Activated CD4-positive, alpha-beta T cell treated with anti-CD3 and anti-CD28 coated beads, Interleukin-10, Interleukin-2, amounts not matched to agents 100 ng/mL and 50 ng/mL, durations not matched to agents 16 hours and 8 hours (primary cell): ENCODE measurements around the gene SRA1.

Experiments
- DNase-seq: peaks from one replicate; pipeline ENCODE4 v3.0.0-alpha.2; 2020

SRA1 gene

DNA sequence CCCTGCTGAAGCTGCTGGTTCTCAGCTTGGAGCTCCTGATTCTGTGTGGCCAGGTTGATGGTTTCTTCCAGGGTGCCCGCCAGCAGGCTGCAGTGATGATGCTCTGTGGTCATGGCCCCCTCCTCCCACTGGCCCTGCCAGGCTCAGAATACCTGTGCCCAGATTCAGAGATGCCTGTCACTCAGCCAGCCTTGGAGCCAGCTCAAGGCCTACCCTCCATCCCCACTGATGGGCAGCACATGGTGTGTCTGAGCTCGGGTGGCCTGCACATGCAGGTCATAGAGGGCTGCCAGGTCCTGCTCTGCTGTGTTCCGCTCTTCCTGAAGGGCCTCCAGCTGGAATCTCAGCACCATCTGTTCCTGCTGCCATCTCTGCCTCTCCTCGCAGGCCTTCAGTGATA lies 12.8 kb upstream of the SRA1 start:
- DNase-seq = no peak

DNA sequence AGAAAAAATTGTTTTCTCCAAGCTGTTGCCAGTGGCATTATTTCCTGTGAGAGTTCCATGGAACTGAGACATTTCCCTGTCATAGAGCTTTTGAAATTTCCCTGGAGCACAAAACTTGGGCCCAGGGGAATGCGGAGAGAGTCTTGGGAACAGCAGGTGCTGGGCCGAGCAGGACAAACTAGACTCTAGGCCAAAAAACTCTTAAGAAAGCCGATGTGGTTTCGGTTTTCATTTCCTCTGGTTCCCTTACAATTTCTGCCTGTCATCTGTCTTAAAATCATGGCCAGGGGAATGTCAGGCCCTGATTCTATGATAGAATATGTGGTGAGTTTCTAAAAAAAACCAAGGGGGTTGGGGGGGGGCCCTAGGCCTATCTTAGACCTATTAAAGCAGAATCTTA lies 11.9 kb upstream of the SRA1 start:
- no peak for DNase-seq

DNA sequence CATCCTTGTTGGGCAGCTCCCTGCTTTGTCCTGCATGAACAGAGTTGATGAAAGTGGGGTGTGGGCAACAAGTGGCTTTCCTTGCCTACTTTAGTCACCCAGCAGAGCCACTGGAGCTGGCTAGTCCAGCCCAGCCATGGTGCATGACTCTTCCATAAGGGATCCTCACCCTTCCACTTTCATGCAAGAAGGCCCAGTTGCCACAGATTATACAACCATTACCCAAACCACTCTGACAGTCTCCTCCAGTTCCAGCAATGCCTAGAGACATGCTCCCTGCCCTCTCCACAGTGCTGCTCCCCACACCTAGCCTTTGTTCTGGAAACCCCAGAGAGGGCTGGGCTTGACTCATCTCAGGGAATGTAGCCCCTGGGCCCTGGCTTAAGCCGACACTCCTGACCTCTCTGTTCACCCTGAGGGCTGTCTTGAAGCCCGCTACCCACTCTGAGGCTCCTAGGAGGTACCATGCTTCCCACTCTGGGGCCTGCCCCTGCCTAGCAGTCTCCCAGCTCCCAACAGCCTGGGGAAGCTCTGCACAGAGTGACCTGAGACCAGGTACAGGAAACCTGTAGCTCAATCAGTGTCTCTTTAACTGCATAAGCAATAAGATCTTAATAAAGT lies 11.3 kb upstream of the SRA1 start:
- no peak for DNase-seq

DNA sequence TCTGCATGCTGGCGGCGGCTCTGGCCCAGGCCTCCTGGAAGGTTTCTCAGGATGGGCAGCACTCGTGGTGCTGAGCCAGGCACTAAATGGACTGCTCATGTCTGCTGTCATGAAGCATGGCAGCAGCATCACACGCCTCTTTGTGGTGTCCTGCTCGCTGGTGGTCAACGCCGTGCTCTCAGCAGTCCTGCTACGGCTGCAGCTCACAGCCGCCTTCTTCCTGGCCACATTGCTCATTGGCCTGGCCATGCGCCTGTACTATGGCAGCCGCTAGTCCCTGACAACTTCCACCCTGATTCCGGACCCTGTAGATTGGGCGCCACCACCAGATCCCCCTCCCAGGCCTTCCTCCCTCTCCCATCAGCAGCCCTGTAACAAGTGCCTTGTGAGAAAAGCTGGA lies 10.6 kb upstream of the SRA1 start:
- no peak for DNase-seq

GRCh38 chr5:140567136-140567818 lies 10.0 kb upstream of the SRA1 start:
- DNase-seq = no peak

- DNase-seq = no peak
These were observed 9.4 kb upstream of the SRA1 start for GRCh38 chr5:140566665-140567064.

- no peak for DNase-seq
These were observed 8.5 kb upstream of the SRA1 start for GRCh38 chr5:140565780-140566095.

DNA sequence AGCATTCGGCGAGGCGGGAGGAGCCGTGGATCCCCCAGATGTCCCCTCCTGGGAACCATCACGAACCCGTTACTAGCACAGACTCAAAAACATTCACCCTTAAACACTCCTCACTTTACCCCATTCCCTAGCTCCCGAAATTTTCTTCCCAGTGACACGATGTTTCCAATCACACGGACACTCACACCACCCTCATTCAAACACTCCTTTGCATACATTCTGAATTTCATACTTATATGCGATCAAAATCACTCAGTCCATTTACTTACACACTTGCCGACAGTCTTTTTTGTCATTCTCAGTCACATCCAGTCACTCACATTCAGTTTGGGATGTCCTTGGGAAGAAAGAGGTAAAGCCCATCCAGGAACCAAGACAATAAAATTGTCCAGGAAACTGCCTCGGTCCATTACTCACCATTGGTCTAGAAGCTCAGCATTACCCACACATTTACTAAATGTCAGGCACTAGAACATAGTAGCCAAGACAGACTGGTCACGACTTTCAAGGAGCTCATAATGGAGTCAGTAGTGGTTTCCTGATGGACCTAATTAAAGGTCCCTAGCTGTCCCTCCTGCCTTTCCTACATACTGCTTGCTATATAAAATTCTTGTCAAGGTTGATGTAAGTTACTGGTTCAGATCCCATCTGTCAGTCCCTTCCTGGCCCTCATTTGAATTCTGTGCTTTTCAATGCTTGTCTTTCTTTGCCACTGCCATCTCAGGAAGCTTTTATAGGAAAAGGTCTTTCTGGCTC lies 7.9 kb upstream of the SRA1 start:
- no peak for DNase-seq

DNA sequence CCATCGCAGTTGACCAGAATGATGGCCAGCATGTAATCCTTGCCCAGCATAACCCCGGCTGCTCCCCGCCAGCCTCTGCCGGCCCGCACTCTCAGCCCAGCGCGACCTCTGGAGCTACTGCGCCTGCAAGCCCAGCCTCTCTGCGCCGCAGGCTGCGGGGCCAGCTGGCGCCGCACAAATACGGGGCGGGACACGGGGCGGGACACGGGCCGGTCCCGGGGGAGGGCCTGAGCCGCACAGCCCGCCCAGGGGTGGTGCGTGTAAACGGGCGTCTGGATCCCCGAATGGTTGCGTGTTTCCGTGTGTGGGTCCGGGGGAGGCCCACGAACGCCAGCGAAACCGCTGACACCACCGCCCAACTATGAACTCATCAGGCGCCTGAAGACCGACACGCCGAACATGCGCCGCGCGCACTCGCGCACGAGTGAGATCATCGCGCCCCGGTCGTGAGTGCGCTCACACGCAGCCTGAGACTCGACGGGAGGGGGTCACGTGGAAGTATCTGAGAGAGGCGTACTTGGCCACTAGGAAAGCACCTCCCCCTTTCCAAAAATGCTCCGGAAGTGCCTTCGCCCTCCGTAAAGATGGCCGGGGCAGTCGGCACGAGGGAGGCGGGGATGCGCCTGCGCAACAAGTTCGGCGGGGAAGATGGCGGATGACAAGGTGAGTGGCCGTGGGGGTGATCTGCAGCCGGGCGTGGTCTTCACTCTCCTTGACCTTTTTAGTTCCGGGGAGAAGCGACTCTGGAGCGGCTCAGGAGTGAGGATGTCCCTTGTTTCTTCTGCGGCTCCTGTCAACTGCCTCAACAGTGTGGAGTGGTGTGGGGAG lies 7.1 kb upstream of the SRA1 start, which contains the start of the genes APBB3 and SLC35A4:
Gene APBB3, minus strand, starts transcription at position 403 of the 828 bp plus-strand sequence. Its CDS starts 353 bp downstream, at position 50.
Gene SLC35A4, plus strand, starts transcription at position 633 of the 828 bp plus-strand sequence. CDS start 2,342 bp downstream, outside the sequence.
- peak; percentile 99 for DNase-seq

- DNase-seq = no peak
These were observed 6.3 kb upstream of the SRA1 start for GRCh38 chr5:140563596-140563995.

GRCh38 chr5:140561753-140562523 lies 4.7 kb upstream of the SRA1 start:
- DNase-seq = no peak

GRCh38 chr5:140560227-140560626 lies 3.0 kb upstream of the SRA1 start:
- no peak for DNase-seq

DNA sequence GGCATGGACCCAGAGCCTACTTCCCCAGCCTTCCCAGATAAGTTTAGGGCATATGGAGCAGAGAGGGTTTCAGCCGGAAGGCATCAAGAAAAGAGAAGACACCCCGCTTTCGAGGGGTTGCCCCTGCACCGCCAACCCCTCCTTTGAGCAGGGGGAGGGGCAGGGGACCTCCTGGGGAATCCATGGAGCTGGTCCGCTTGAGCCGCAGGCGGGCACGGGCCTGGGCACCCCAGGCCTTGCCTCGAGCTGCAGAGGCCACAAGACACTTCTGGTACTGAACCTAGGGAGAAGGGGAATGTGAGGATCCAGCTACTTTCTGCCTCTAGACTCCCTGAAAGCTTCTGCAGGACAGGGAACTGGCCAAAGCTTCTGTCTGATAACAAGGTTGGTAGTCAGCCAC lies 1.3 kb upstream of the SRA1 start:
- DNase-seq = no peak

- no peak for DNase-seq
These were observed 692 bp upstream of the SRA1 start for GRCh38 chr5:140557965-140558364.

DNA sequence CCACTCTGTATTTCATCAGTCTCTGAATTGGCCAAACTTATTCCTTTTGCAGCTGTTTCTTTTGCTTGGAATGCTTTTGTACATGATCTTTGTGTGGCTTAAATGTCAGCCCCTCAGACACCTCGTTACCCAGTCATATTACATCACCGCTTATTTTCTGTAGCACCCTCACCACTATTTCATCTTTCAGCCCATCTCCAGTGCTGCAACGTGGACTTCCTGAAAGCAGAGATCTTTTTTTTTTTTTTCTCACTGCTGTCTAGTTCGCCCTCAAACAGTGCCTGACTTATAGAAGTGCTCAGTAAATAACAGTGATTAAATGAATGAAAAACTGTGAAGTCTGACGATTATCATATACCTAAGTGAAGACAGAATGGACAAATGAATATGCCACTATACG lies 835 bp downstream of the SRA1 start:
- no peak for DNase-seq

DNA sequence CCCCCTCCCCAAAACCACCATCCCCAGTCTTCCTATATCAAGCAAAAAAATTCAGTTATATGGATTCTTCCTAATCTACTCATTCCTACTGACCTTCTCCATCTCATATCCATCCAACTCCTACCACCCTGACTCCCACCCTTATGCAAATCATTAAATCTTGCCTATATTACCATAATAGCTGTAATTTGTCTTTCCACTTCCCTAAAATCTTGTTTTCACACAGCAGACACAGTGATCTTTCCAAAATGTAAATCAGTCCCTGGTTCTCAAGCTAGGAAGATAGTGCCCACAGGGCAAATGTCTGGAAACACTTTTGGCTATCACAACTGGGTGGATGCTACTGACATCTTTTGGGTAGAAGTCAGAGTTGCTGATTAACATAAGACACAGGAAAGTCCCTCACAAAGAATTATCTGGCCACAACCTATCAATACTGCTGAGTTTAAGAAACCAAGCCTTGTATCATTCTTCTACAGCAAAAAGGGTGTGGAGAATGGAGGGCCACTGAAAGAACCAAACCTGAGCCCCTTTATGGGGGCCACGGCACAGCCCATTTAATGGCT lies 1.4 kb downstream of the SRA1 start:
- DNase-seq = no peak

GRCh38 chr5:140554454-140554853 lies 2.8 kb downstream of the SRA1 start:
- DNase-seq = no peak

- DNase-seq = peak; percentile 54
These were observed 3.6 kb downstream of the SRA1 start for GRCh38 chr5:140553657-140554056.

GRCh38 chr5:140551872-140552271 lies 5.4 kb downstream of the SRA1 start:
- no peak for DNase-seq

DNA sequence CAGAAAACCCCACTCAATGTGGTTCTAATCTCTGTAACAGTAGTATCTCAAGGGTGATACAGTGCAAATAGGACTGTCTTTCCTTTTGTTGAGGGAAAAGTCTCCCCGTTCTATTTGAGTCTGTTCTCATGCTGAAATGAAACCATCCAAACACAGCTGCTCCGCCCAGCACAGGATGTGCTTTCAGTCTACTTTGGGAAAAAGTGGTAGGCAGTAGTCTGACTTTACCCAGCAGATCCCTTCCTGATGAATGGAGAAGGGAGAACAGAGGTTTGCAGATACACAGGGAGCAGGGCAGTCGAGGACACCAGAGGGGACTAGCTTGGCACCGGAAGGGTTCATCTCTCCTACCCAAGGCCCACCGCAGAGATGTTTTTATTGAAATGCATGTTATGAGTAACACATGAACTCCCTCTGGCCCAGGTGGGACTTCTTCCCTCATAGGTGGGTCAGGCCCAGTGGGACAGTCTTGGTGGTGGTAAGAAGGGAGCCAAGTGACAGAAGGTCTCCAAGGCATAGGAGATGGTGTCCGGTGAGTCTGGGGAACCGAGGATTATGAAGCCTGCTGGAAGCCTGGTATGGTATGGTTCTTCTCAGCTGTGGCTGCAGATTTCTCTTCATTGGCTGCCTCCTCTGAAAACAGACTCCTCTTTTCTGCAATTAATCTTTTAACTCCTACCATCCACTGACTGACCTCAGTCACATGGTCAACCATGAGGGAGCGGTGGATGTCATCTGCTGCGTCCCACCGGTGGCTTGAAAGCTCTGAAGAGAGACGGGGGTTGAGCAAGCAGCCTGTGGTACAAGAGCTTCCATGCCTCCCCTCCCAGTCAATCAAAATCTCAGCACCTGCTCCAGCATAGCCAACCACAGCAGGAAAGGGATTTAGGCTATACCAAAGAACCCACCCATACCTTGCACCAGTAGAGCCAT lies 6.9 kb downstream of the SRA1 start:
- DNase-seq = no peak
